Epithelial cell of esophagus (primary cell): ENCODE results near the gene DNAH9.

Experiments used
- DNase-seq: peaks from one replicate; pipeline ENCODE4 v3.0.0; 2010; ENCODE audit warnings: low read depth
- H3K4me3 ChIP-seq: 2 replicates; pipeline ENCODE4 v1.5.1; 2011; ENCODE audit warnings: mild to moderate bottlenecking, low read length, control low read depth
- TF ChIP-seq, protein P1 (sequence below): IDR thresholded peaks from 2 replicates; pipeline ENCODE4 v1.5.1; 2011; ENCODE audit warnings: low read depth, mild to moderate bottlenecking, low read length, control low read depth, inconsistent platforms; ENCODE audit not compliant: insufficient read depth; ENCODE audit errors: missing control alignments

The DNAH9 gene

GRCh38 chr17:11768106-11768505 lies 169.8 kb downstream of the DNAH9 start:
- TF ChIP-seq, protein P1, sequence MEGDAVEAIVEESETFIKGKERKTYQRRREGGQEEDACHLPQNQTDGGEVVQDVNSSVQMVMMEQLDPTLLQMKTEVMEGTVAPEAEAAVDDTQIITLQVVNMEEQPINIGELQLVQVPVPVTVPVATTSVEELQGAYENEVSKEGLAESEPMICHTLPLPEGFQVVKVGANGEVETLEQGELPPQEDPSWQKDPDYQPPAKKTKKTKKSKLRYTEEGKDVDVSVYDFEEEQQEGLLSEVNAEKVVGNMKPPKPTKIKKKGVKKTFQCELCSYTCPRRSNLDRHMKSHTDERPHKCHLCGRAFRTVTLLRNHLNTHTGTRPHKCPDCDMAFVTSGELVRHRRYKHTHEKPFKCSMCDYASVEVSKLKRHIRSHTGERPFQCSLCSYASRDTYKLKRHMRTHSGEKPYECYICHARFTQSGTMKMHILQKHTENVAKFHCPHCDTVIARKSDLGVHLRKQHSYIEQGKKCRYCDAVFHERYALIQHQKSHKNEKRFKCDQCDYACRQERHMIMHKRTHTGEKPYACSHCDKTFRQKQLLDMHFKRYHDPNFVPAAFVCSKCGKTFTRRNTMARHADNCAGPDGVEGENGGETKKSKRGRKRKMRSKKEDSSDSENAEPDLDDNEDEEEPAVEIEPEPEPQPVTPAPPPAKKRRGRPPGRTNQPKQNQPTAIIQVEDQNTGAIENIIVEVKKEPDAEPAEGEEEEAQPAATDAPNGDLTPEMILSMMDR: no peak
- H3K4me3 ChIP-seq: no peak overlapping the region
- DNase-seq: no peak

DNA sequence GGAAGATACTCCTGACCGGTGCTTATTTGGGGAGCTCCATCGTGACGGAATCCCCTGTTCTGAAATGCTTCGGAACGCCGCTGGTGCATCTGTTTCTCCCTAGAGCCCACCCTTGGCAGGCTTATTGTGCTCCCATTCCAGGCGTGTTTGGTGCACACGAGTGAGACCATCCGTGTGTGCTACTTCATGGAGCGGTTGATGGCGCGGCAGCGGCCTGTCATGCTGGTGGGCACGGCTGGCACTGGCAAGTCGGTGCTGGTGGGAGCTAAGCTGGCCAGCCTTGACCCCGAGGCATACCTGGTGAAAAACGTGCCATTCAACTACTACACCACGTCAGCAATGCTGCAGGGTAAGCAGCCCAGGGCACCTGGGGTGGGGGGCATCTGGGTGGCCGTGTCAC lies 170.7 kb downstream of the DNAH9 start:
- H3K4me3 ChIP-seq: no peak overlapping the region
- no peak for DNase-seq
- TF ChIP-seq, protein P1: no peak

DNA sequence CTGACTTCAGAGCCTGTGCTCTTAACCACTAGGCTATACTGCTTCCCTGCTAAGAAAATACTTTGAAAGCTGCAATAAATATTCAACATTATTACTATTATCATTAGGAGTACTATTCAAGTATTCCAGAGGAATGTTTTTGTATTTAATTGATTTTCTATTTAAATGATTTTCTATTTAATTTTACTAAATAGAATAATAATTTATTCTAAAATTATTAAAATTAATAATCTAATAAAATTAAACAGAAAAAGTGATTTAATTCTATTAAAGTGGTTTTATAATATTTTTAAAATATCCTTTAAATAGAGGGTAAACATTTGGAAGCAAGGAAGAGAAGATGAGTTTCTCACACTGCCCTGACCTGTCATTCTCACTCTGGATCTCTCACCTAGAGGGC lies 173.8 kb downstream of the DNAH9 start:
- H3K4me3 ChIP-seq: no peak overlapping the region
- no peak for DNase-seq
- TF ChIP-seq, protein P1: no peak

DNA sequence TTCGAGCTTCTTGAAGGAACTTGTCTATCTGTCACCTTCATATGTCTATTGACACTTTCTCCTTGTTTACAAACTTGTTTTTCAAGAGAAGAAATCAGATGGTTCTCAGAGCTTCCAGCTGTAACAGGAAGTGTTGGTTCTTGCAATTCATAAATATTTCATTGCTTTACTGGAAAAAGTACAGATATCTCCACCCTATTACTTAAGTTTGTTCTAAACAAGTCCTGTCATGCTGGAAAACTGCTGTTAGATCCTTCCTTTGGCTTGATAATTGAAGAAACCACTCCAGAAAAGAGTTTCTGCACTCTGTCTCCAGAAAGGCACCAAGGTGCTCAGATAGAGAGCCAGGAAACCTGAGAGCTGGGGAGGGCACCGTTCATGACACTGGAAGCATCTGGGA lies 181.6 kb downstream of the DNAH9 start:
- H3K4me3 ChIP-seq: no peak overlapping the region
- TF ChIP-seq, protein P1: no peak
- DNase-seq: peak; percentile 9

DNA sequence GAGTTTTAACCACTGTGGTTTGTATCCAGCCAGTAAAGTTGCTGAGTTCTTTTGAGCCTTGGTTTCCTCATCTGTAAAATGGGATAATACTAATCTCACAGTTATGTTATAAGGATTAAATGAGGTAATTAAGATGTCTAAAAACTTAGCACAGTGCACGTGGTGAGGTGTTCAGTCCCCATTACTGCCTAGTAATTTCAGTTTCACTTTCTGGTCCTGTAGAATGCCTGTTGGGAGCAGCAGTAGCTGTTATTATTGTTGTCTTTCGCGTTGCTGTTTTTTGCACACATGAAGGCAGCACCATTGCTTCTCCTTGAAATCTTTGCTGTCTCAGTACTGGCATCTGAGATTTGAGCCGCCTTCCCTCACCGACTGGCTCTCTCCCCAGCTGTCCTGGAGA lies 182.4 kb downstream of the DNAH9 start:
- H3K4me3 ChIP-seq: no peak overlapping the region
- DNase-seq: no peak
- TF ChIP-seq, protein P1: no peak

GRCh38 chr17:11786711-11787438 lies 188.6 kb downstream of the DNAH9 start:
- no peak for DNase-seq

More at GRCh38 chr17:11786711-11787438, 188.6 kb downstream of the DNAH9 start:
- H3K4me3 ChIP-seq: no peak overlapping the region
- TF ChIP-seq, protein P1: no peak
